ENCODE measurements around the gene TMEM132D.

The TMEM132D gene

GRCh38 chr12:129579879-129580278, 323.9 kb downstream of the TMEM132D start:
- no peaks in the 10 kb centered on the region for H3K36me3 ChIP-seq (ENCODE audit: control insufficient read depth in 2 of 2, insufficient read depth in 1 of 2, low read length in 2 of 2)
- H3K4me3 ChIP-seq (ENCODE audit: low read depth, low read length): no peak overlapping the region
- H3K4me1 ChIP-seq (ENCODE audit: control insufficient read depth, insufficient read depth, low read length): no peaks in the 10 kb centered on the region
- H3K27ac ChIP-seq (ENCODE audit: extremely low read depth, low read depth, low read length): no peak overlapping the region
- TF ChIP-seq HOXA7 (CRISPR knock-in tag; IDR thresholded peaks at IDR 0.05; ENCODE audit: borderline replicate concordance): no peak
- TF ChIP-seq ZNF416 (tag by site-specific recombination; IDR thresholded peaks at IDR 0.05): no peak
- no peak for TF ChIP-seq KLF16 (tag by site-specific recombination; IDR thresholded peaks at IDR 0.05)
- TF ChIP-seq OSR2 (tag by site-specific recombination; IDR thresholded peaks at IDR 0.05): no peak
- no peak for TF ChIP-seq ZNF488 (tag by site-specific recombination; IDR thresholded peaks at IDR 0.05)
- TF ChIP-seq ZNF585B (tag by site-specific recombination; IDR thresholded peaks at IDR 0.05): no peak
- TF ChIP-seq ZBTB17 (tag by site-specific recombination; IDR thresholded peaks at IDR 0.05): no peak
- no peak for TF ChIP-seq SCRT2 (tag by site-specific recombination; IDR thresholded peaks at IDR 0.05)
- no peak for TF ChIP-seq FEZF1 (tag by site-specific recombination; IDR thresholded peaks at IDR 0.05)
- TF ChIP-seq MEIS1 (CRISPR knock-in tag; IDR thresholded peaks at IDR 0.05; ENCODE audit: borderline replicate concordance): no peak
- TF ChIP-seq ZNF645 (tag by site-specific recombination; IDR thresholded peaks at IDR 0.05): no peak
- no peak for TF ChIP-seq ZNF473 (tag by site-specific recombination; IDR thresholded peaks at IDR 0.05)
- TF ChIP-seq ZNF791 (tag by site-specific recombination; IDR thresholded peaks at IDR 0.05): no peak
- TF ChIP-seq ZNF571 (tag by site-specific recombination; IDR thresholded peaks at IDR 0.05): no peak
- no peak for TF ChIP-seq ZNF354C (tag by site-specific recombination; IDR thresholded peaks at IDR 0.05; ENCODE audit: borderline replicate concordance, low read depth)
- no peak for TF ChIP-seq ZNF175 (tag by site-specific recombination; IDR thresholded peaks at IDR 0.05)
- TF ChIP-seq ZNF658 (tag by site-specific recombination; IDR thresholded peaks at IDR 0.05): no peak
- no peak for TF ChIP-seq ZNF518A (tag by site-specific recombination; conservative IDR thresholded peaks at IDR 0.05; ENCODE audit: low read depth)
- CTCF ChIA-PET: no interaction called here
- POLR2A ChIA-PET: no interaction called here
- H3K9me3 ChIP-seq (ENCODE audit: control insufficient read depth, insufficient read depth, low read depth, low read length): no peaks in the 10 kb centered on the region

- ChIA-PET POLR2A (no interaction called here), CTCF (no interaction called here)
- Histone ChIP-seq H3K4me1 (ENCODE audit: control insufficient read depth, insufficient read depth, low read length) (no peaks in the 10 kb centered on the region), H3K27ac (ENCODE audit: extremely low read depth, low read depth, low read length) (no peak overlapping the region), H3K36me3 (ENCODE audit: control insufficient read depth in 2 of 2, insufficient read depth in 1 of 2, low read length in 2 of 2) (no peaks in the 10 kb centered on the region), H3K9me3 (ENCODE audit: control insufficient read depth, insufficient read depth, low read depth, low read length) (no peaks in the 10 kb centered on the region), H3K4me3 (ENCODE audit: low read depth, low read length) (no peak overlapping the region)
- no peak for TF ChIP-seq ZNF274 (IDR thresholded peaks at IDR 0.05; ENCODE audit: low read length)
- TF ChIP-seq ZNF274 (tag by site-specific recombination; IDR thresholded peaks at IDR 0.05; ENCODE audit: borderline replicate concordance): no peak
- no peak for TF ChIP-seq SCRT1 (tag by site-specific recombination; IDR thresholded peaks at IDR 0.05; ENCODE audit: borderline replicate concordance)
- TF ChIP-seq ZIC2 (tag by site-specific recombination; IDR thresholded peaks at IDR 0.05): no peak
- TF ChIP-seq ZNF473 (tag by site-specific recombination; IDR thresholded peaks at IDR 0.05): no peak
- TF ChIP-seq KLF17 (tag by site-specific recombination; IDR thresholded peaks at IDR 0.05): no peak
- TF ChIP-seq ZNF114 (tag by site-specific recombination; IDR thresholded peaks at IDR 0.05): no peak
- TF ChIP-seq ZNF10 (tag by site-specific recombination; IDR thresholded peaks at IDR 0.05): no peak
- TF ChIP-seq ZNF280C (tag by site-specific recombination; IDR thresholded peaks at IDR 0.05): no peak
These were observed 331.8 kb downstream of the TMEM132D start for GRCh38 chr12:129571901-129572494.

Measured in HEK293 (cell line).